Natural killer cell (primary cell): ENCODE measurements around the gene SRGAP3. TPM values are rescaled to one million over a fixed set of nuclear protein-coding genes. Genes with fewer than 3 reads are reported as not detected.

Experiments
- ATAC-seq, 3 donors: fragments of 150-1000 bp in 2 of 3; fragments of 200-7000 bp in 1 of 3; cut with Tn5 transposase; 1 replicate in 1 of 3; 2 replicates in 2 of 3; pipeline ENCODE4 v1.10.0; 2021; ENCODE audit warnings: mild to moderate bottlenecking in 2 of 3, moderate library complexity in 2 of 3
- DNase-seq, 2 donors: peaks; one replicate each; pipeline versions ENCODE4 v3.0.0 to v3.0.0-alpha.2; 2013 to 2021; ENCODE audit warnings: mixed read lengths in 1 of 2
- H3K27ac ChIP-seq: one replicate; pipeline ENCODE4 v1.5.1; 2013; ENCODE audit warnings: mild to moderate bottlenecking, low read length
- H3K27me3 ChIP-seq: one replicate; pipeline ENCODE4 v1.6.1; 2013; ENCODE audit warnings: low read length; ENCODE audit not compliant: control insufficient read depth, insufficient read depth
- H3K36me3 ChIP-seq: one replicate; pipeline ENCODE4 v1.6.1; 2013; ENCODE audit warnings: low read length; ENCODE audit not compliant: control insufficient read depth, insufficient read depth
- H3K4me1 ChIP-seq: one replicate; pipeline ENCODE4 v1.6.1; 2013; ENCODE audit warnings: low read length; ENCODE audit not compliant: control insufficient read depth, insufficient read depth
- H3K4me3 ChIP-seq: one replicate; pipeline ENCODE4 v1.5.1; 2013; ENCODE audit warnings: low read length
- H3K9me3 ChIP-seq: one replicate; pipeline ENCODE4 v1.6.1; 2013; ENCODE audit warnings: low read length; ENCODE audit not compliant: control insufficient read depth, insufficient read depth
- H3K27ac Mint-ChIP-seq, 2 donors: one replicate each; pipeline ENCODE4 v1.8.0; 2022; ENCODE audit warnings: mild to moderate bottlenecking in 2 of 2, mixed read lengths in 2 of 2, moderate library complexity in 1 of 2
- H3K27me3 Mint-ChIP-seq, 2 donors: one replicate each; pipeline ENCODE4 v1.8.0; 2022; ENCODE audit warnings: low read depth in 2 of 2, mixed read lengths in 2 of 2
- H3K36me3 Mint-ChIP-seq: one replicate; pipeline ENCODE4 v1.8.0; 2022; ENCODE audit warnings: mixed read lengths
- H3K4me1 Mint-ChIP-seq, 2 donors: one replicate each; pipeline ENCODE4 v1.8.0; 2022; ENCODE audit warnings: mixed read lengths in 2 of 2
- H3K4me3 Mint-ChIP-seq: one replicate; pipeline ENCODE4 v1.8.0; 2022; ENCODE audit warnings: mild to moderate bottlenecking, moderate library complexity, mixed read lengths
- H3K9me3 Mint-ChIP-seq, 2 donors: one replicate each; pipeline ENCODE4 v1.8.0; 2022; ENCODE audit warnings: mixed read lengths in 2 of 2
- CTCF ChIP-seq: fragments of 200-600 bp; IDR thresholded peaks from one replicate; pipeline ENCODE4 v1.8.0; 2022; ENCODE audit warnings: antibody characterized with exemption
- WGBS: methylation state at CpG from one replicate; pipeline ENCODE4 v1.1.7; 2013; ENCODE audit warnings: missing lambda C conversion rate; ENCODE audit not compliant: insufficient coverage; 5-methylcytosine and 5-hydroxymethylcytosine counted together
- intact Hi-C: fragments of 100-400 bp; cut with micrococcal nuclease; formaldehyde crosslinking; loops from one replicate; pipeline ENCODE4 v1.14.2; 2022
- total RNA-seq, 4 donors: library from RNA; stranded (reverse); fragments of 120-200 nt in 1 of 4; gene quantifications; one replicate each; pipeline versions ENCODE4 v1.2.3 to v1.2.4, GENCODE V29; 2013 to 2022

The SRGAP3 gene
- total RNA-seq, 3 donors from 2014 or later (not counting 1 experiment from before 2014, with no cell fraction given): 2.5 to 14.9 (median 3.0) TPM

- H3K4me1 ChIP-seq: no peaks in the 10 kb centered on the region
- no peak for DNase-seq
- H3K9me3 ChIP-seq: no peaks in the 10 kb centered on the region
- 90% methylated on average over 15 of the region's 15 CpGs for WGBS
- Mint-ChIP-seq H3K4me3 (no peak overlapping the region), H3K9me3 (no peaks in the 10 kb centered on the region), H3K36me3 (no peaks in the 10 kb centered on the region), H3K27me3 (no peaks in the 10 kb centered on the region), H3K4me1 (no peaks in the 10 kb centered on the region), H3K27ac (no peak overlapping the region)
- ATAC-seq: no peak
- H3K36me3 ChIP-seq: no peaks in the 10 kb centered on the region
- no peak for TF ChIP-seq CTCF
- H3K27ac ChIP-seq: no peak overlapping the region
- intact Hi-C loops: no loop called here
- H3K27me3 ChIP-seq: no peaks in the 10 kb centered on the region
- H3K4me3 ChIP-seq: no peak overlapping the region
Measured at GRCh38 chr3:9124730-9125129, 124.7 kb downstream of the SRGAP3 start.

- 88% methylated on average over 4 of the region's 4 CpGs for WGBS
- Histone ChIP-seq H3K9me3 (no peaks in the 10 kb centered on the region), H3K27me3 (no peaks in the 10 kb centered on the region), H3K36me3 (no peaks in the 10 kb centered on the region), H3K4me3 (no peak overlapping the region), H3K27ac (no peak overlapping the region), H3K4me1 (no peaks in the 10 kb centered on the region)
- no peaks in the 10 kb centered on the region for H3K4me1 Mint-ChIP-seq
- H3K9me3 Mint-ChIP-seq: no peaks in the 10 kb centered on the region
- no peaks in the 10 kb centered on the region for H3K27me3 Mint-ChIP-seq
- no peak for DNase-seq
- intact Hi-C loops: no loop called here
- no peak for ATAC-seq
- no peak overlapping the region for H3K27ac Mint-ChIP-seq
- TF ChIP-seq CTCF: no peak
- H3K36me3 Mint-ChIP-seq: no peaks in the 10 kb centered on the region
- no peak overlapping the region for H3K4me3 Mint-ChIP-seq
Measured at GRCh38 chr3:9123840-9124239, 125.6 kb downstream of the SRGAP3 start.

- ATAC-seq (no peak), DNase-seq (no peak)
- intact Hi-C loops: no loop called here
- Mint-ChIP-seq H3K4me1 (no peaks in the 10 kb centered on the region), H3K9me3 (no peaks in the 10 kb centered on the region), H3K4me3 (no peak overlapping the region), H3K27ac (no peak overlapping the region), H3K27me3 (no peaks in the 10 kb centered on the region), H3K36me3 (no peaks in the 10 kb centered on the region)
- Histone ChIP-seq H3K36me3 (no peaks in the 10 kb centered on the region), H3K9me3 (no peaks in the 10 kb centered on the region), H3K4me3 (no peak overlapping the region), H3K27ac (no peak overlapping the region), H3K4me1 (no peaks in the 10 kb centered on the region), H3K27me3 (no peaks in the 10 kb centered on the region)
- TF ChIP-seq CTCF: no peak
- 87% methylated on average over 6 of the region's 7 CpGs for WGBS
Measured at GRCh38 chr3:9122732-9123364, 126.6 kb downstream of the SRGAP3 start.

GRCh38 chr3:9121366-9122001, 128.0 kb downstream of the SRGAP3 start:
- TF ChIP-seq CTCF: no peak
- Mint-ChIP-seq H3K36me3 (no peaks in the 10 kb centered on the region), H3K27ac (no peak overlapping the region), H3K9me3 (no peaks in the 10 kb centered on the region), H3K4me3 (no peak overlapping the region), H3K4me1 (no peaks in the 10 kb centered on the region), H3K27me3 (no peaks in the 10 kb centered on the region)
- Histone ChIP-seq H3K36me3 (no peaks in the 10 kb centered on the region), H3K4me1 (no peaks in the 10 kb centered on the region), H3K27ac (no peak overlapping the region), H3K9me3 (no peaks in the 10 kb centered on the region), H3K4me3 (no peak overlapping the region), H3K27me3 (no peaks in the 10 kb centered on the region)
- intact Hi-C loops: no loop called here
- DNase-seq: no peak
- WGBS: 86% methylated on average over 11 of the region's 11 CpGs
- ATAC-seq: no peak
